C4-2B (cell line): ENCODE measurements around the gene RNU5B-1.

Experiments
- H3K27ac ChIP-seq: fragments of 450-650 bp; 2 replicates; pipeline ENCODE4 v1.5.1; 2017
- CTCF ChIP-seq: fragments of 450-650 bp; conservative IDR thresholded peaks from 2 replicates; pipeline ENCODE4 v1.5.1; 2017; ENCODE audit warnings: mild to moderate bottlenecking
- ZFX ChIP-seq: fragments of 450-650 bp; IDR thresholded peaks from 2 replicates; pipeline ENCODE4 v1.6.1; 2017

Gene RNU5B-1

DNA sequence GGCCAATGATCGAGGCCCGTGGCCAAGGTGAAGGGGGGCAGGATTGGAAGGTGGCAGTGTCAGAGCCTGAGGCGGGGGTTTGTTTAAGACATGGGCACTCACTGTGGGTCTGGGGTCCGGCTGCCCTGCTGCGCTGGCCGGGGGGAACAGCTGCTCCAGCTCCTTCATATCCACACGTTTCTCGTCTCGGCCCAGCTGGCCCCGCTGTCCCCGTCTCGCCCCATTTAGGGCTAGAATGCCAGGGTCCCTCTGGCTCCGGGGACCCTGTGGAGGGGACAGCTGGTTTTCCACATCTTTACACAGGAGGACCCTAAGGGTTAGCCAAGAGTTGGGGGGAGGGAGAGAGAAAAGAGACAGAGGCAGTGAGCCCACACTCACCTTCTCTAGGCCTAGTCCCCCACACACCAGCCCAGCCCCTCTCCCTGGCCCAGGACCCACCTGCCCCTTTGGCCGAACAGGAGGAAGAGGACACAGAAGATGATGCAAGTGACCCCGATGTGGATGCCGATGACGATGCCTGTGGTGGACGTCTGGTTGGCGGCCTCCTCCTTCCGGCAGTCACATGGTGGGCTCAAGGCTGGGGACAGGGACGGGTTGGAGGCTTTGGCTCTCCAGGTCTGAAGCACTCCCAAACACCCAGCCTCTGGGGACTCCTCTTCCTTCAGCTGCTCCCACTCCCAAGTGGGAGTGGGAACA, 25.0 kb downstream of the RNU5B-1 start:
- no peak for TF ChIP-seq CTCF
- no peak for TF ChIP-seq ZFX

GRCh38 chr15:65329984-65330735, 25.7 kb downstream of the RNU5B-1 start:
- TF ChIP-seq ZFX = no peak
- TF ChIP-seq CTCF = no peak
- no peak overlapping the region for H3K27ac ChIP-seq

More for the DNA sequence above, 25.0 kb downstream of the RNU5B-1 start:
- H3K27ac ChIP-seq = no peak overlapping the region

- TF ChIP-seq ZFX (no peak), CTCF (no peak)
- H3K27ac ChIP-seq = no peak overlapping the region
Observed at GRCh38 chr15:65330934-65331645, 26.6 kb downstream of the RNU5B-1 start.

DNA sequence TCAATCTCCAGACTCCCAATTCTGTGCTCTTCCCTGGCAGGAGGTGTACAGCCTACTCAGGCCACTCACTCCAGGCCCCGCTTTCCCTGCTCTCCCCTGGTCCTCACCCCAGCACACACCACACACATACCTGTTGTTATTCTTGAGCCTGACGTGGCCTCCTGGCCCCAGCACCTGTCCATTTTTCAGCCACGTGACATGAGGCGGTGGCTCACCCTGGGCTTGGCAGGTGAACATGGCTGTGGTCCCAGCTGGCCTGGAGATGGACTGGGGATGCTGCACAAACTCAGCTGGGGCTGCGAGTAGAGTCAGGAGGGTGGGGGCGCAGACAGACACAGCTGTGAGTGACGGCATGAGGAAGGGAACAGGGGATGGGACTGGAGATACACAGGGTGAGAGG, 27.3 kb downstream of the RNU5B-1 start:
- H3K27ac ChIP-seq = no peak overlapping the region
- TF ChIP-seq CTCF = no peak
- TF ChIP-seq ZFX = no peak

DNA sequence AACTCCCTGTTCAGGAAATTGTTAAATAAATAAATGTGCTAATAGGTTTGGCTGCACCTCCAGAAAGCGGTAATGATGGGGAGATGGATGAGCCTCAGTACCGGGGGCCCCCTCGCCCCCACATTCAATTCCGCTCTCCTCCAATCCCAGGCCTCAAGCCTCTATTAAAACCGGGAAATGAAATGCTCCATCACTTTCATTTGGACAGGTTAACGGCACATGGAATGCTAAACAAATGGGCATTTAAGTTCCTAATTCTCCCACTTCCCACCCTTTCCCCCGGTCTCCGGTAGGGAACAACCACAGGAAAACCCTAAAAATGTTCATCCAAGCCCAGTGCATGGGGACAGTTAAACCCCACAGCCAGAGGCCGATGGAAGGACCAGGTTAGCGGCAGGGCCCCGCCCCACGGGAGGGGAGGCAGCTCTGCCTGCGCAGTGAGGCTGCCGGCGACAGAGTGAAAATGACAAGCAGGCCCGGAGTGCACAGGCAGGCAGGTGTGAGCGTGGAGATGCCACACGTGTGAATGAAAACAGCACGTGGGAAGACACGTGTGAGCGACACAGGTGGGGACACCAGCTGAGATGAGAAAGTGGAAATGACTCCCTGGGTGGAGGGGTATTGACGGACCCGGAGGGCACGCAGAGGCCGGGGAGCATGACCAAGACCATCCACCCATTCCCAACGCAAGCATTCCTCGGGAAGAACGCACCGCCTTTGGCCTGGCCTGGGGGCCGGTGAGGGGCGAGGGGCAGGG, 28.1 kb downstream of the RNU5B-1 start:
- TF ChIP-seq CTCF (no peak), ZFX (no peak)
- H3K27ac ChIP-seq = no peak overlapping the region

GRCh38 chr15:65333148-65333820, 28.8 kb downstream of the RNU5B-1 start:
- TF ChIP-seq ZFX = no peak
- no peak for TF ChIP-seq CTCF
- H3K27ac ChIP-seq = no peak overlapping the region
